ENCODE results near the gene ZFR2.

The ZFR2 gene

DNA sequence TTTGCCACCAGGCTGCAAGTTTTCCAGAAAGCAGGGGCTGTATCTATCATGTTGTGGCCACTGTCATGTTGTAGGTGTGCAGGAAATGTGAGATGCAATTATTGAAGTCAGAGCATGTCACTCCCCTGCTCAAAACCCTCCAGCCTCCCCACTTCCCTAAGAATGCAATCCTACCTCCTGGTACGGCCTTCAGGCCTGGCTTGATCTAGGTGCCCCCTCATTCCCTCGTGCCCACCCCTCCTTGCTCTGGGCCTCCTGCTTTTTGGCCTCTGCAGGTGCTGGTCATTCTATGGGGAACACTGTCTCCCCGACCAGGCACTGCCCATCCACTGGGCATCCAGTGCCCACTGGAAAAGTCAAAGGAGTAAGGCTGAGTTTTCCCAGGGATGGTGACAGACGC, 54.2 kb downstream of the ZFR2 start:
- no peak for DNase-seq (ENCODE audit: low read depth, low spot score)

DNA sequence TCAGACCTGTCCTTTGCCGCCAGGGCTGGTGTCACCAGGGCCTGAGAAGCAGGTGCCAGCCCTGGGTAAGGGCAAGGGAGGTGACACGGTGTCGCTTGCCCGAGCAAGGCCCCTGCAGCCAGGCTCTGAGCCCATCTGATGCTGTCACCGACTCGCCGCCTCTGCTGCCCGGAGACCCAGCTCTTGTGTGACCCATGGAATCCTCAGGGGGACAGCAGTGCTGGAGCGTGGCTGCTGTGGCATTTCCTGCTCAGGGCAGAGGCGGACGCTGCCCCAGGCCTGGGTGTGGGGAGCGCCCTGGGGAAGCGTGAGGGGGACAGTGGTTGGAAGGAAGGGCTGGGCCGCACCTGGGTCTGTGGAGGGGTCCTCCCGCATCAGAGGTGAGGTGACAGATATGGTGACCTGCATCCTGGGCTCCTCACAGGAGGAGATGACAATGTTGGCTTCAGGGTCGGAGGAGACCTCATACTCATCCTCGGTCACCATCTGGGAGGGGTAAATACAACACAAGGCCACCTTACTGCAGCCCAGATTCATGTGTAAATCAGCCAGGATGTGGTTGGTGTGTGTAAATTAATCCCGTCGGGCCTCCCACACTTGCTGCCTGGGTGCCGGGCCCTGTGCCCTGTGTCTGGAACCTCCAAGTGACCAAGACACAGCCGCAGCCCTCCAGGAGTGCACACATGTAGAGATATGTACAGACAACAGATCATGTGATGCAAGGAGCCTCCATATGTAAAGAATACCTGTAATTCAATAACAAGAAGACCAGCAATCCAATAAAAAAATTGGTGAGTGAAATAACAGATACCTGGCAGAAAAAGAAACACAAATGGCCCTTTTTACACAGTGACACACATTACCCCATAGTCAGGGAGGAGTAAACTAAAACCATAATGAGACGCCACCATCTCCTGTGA, 55.1 kb downstream of the ZFR2 start:
- DNase-seq (ENCODE audit: low read depth, low spot score) = no peak

DNA sequence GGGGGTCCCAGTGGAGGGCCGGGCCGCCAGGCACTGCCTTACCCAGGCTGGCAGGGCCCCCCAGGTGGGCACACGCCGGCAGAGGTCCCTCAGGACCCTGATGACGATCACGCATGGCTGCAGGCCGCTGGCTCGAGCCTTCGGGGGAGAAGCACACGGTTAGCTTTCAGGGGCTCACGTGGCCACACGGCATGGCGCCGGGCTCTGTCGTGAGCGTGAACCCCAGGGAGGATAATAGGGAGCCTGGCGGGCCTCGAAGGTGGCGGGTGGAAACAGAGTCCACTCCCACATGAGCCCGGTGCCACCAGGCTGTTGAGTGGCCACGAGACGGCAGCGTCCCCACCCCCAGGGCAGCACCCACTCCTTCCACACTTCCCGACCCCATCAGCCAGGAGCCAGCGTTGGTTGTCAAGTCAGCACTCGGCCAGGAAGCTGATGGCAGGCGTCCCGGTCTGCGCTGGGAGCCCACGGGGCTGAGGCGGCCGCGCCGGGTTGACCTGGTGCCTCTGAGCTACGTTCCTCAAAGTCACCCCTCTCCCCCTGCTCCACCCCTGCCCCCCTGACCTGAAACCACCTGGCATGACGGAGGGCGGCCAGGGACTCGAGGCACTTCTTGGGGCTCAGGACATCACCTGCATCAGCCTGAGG, 58.0 kb downstream of the ZFR2 start:
- no peak for DNase-seq (ENCODE audit: low read depth, low spot score)

DNA sequence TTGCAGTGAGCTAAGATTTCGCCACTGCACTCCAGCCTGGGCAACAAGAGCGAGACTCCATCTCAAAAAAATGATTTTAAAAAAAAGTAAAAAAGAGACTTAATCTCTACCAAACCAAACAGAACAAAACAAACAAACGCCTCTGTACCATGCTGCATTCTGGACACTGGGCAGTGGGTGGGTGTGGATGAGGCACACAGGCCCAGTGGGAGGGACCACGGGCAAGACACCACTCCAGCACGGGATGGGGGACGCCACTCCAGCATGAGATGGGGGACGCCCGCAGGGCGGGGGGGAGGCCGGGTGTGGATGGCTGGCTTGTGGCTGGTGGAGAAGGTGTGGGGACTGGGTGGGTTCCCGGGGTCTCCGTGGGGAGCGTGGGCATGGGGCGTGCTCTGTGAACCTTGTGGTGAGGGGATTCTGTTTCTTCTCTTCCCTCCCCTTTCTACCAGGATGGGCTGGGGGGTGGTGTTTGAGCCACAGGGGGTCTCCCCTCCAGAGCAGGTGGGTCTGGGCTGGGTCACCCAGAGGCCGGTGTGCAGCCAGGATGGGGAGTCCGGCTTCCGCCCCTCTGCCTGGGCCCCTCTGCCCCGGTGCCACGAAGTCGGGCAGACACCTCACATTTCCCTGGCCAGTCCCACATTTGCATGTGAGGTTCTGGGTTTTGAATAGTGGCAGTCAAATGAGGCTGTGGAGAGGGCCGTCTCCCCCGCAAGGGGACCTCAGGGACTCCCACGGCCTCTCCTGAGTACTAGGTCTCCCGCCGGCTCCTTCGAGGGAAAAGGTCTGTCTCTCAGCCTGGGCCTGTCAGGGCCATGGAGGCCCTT, 58.7 kb downstream of the ZFR2 start:
- no peak for DNase-seq (ENCODE audit: low read depth, low spot score)

DNA sequence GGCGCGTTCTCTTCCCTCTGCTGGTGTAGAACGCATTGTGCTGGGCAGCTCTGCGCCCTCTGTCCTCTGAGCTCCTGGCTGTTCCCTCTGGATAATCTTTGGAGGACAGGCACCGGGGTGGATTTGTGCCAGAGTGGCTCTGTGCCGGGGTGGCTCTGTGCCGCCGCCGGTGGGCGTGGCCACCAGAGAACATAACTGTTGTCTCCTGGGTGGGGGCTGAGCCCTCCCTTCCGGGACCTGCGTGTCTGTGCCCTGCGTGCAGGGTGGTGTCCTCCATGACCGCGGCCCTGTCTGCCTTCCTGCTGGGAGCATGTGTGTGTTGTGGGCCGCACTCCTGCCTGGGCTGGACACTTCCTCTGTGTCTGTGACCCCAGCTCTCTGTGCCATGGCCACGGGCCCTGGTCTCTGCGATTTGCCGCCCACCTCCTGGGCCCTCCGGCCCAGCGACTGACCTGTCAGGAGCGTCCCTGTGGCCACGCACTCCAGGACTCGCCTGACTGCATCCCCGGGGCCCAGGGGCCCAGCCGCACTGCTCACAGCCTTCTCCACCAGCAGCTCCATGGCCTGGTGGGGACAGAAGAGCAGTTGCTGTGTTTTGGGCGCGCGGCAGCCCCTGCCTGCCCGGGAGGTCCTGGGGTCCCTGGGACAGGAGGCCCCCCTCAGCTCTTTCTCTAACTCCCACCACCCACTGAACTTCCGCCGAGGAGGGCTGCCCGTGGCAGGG, 60.3 kb downstream of the ZFR2 start:
- no peak for DNase-seq (ENCODE audit: low read depth, low spot score)

DNA sequence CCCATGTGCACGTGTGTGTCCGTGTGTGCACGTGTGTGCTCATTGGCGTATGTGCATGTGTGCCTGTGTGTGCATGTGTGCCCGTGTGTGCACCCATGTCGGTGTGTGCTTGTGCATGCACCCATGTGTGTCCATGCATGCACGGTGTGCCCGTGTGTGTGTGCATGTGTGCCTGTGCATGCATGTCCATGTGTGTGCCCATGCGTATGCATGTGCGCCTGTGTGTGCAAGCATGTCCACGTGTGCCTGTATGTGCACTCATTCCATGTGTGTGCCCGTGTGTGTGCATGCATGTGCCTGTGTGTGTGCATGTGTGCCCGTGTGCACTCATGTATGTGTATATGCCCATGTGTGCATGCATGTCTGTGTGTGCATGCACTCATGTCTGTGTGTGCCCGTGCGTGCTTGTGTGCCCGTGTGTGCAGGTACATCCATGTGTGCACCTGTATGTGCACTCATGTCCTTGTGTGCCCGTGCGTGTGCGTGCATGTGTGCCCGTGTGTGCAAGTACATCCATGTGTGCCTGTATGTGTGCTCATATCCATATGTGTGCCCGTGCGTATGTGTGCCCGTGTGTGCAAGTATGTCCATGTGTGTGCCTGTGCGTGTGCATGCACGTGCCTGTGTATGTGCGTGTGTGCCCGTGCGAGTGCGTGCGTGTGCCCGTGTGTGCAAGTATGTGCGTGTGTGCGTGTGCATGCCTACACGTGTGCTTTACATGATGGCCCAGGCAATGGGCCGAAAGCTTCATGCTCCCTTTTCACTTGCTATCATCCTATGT, 61.1 kb downstream of the ZFR2 start:
- no peak for DNase-seq (ENCODE audit: low read depth, low spot score)

DNA sequence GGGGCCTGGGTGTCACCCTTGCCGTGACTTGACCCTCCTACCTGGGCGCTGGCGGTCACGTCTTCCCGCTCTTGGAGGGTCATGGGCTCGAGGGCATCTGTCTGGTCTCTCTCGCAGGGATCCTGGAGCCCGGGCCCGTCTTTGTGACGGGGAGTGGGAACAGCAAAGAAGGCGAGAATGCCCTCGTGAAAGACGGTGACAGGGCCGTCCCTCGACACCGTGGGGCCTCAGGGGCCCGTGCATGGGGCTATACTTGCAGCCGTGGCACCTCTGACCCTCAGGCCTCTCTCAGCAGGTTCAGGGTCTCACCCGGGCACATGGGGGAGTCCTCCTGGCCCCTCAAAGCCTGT, 61.7 kb downstream of the ZFR2 start:
- no peak for DNase-seq (ENCODE audit: low read depth, low spot score)

DNA sequence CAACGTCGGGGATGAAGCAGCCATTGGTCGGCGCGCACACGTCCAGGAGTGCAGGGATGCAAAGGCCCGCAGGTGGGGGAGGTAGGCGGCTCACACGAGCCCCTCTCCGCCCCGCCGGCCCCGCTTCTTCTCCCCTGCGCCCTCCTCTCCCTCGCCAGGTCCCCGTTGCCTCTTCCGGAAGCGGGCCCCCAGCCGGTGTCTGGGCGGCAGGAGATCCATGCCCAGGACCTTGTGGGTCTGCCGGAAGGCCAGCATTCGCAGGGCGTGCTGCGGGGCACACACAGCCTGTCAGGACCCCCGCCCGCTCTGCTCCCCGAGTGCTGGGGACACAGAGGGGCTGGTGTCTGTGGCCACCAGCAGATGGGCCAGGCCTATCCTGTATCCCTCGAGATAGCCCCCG, 63.0 kb downstream of the ZFR2 start:
- DNase-seq (ENCODE audit: low read depth, low spot score) = no peak

DNA sequence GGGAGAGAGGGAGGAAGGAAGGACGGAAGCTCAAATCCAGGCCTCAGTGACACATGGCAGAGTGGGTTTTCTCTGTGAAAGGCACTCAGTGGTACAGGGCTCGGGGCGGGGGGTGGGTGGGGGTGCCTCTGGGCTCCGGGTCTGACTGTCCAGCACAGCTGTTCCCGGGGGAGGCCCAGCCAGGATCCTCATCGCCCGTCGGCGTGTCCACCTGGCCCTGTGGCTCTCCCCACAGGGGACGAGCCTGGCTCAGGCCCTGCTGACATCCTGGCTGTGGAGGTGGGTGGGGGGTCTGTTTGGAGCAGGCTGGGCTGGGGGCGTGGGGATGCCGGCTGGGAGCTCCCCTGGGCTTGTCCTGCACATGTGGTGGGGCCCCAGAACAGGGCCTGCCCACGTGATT, 64.4 kb downstream of the ZFR2 start:
- no peak for DNase-seq (ENCODE audit: low read depth, low spot score)

DNA sequence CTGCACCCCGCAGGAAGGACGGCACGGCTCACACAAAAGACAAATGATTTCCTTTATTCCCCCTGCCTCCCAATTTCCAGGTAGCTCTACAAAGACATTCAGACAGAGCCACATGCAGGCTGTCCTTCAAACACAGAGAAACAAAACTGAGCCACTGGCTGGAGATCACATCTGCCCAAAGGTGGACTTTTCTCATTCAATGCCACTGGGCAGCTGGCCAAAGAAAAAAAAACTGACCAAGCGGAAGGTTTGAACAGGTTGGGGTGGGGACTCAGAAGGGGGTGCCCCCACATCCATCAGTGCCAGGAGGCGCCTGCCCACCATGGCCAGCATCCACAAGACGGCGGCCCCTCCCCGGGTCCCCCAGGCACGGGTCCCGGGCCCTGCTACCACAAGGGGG, 64.9 kb downstream of the ZFR2 start:
- DNase-seq (ENCODE audit: low read depth, low spot score) = no peak

DNA sequence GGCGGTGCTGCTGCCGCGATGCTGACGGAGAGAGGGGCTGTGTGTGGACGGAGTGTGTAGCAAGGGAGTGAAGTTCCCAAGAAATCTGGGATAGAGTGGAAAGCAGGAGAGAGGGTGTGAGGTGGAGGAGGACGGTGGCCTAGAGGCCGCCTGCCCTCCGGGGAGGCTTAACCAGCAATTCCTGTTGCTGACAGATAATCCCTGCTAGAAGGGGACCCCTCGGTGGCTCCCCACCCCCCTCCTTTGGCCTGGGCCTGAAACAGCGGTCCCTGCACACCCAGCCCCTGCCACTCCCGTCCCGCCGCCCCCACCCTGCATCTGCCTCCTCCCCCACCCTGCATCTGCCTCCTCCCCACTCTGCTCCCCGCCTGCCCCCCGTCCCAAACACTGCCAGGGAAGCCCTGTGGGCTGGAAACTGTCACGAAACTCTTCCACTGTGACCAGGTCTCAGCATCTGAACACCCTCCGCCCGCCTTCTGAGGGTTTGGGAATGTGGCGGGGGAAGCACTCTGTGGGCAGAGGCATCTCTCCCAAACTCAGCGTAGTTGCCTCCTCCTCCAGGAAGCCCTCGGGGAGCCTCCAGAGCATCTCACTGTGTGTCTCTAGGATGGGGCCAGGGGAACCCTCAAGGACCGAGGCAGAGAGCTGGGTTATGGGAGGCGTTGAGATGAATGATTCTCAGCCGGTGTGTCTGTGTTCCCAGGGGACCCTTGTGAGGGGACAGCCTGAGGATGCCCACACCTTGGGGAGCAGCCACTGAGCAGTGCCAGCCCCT, 65.5 kb downstream of the ZFR2 start:
- DNase-seq (ENCODE audit: low read depth, low spot score) = no peak

DNA sequence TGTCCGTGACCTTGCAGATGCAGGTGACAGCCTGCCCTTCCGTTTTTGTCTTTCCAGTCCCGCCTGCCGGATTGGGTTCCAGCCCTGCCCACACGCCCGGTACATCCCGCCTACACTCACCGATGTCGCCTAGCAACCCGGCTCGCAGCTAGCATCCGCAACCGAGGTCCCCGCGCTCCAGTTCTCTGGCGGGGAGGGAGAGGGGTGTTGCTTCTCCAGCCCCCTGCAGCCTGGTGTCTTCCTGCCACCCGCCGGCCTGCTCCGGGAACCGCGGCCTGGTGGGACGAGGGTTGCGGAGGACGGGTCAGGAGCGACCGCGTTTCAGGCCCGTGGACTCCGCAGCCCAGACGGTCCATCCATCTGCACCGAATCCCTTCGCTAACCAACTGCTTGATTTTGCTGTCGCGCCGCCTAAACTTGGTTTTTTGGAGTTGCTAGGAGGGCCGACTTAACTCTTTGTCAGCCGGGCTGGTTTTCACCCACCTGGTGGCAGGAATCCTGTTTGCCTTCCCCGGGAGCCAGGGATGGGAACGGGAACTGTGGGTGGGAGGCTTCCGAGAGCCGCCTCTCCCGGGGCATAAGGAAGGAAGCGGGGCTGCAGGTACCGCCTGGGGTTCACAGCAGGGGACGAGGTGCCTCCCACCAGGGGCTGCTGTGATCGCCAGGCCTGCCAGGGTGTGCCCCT, 67.3 kb downstream of the ZFR2 start:
- no peak for DNase-seq (ENCODE audit: low read depth, low spot score)

DNA sequence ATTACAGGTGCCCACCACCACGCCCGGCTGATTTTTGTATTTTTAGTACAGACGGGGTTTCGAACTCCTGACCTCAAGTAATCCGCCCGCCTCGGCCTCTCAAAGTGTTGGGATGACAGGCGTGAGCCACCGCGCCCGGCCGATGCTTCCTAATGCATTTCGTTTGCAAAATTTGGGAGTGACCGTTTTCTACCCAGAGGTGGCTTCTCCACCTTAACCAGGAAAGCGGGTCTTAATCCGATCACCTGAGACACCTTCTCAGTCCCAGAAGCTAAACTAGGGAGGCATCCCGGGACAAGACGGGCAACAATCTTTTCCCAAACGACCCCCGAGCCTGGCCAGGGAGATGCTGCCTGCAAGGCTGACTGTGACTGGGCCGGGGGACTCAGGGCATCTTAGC, 67.8 kb downstream of the ZFR2 start:
- DNase-seq (ENCODE audit: low read depth, low spot score) = no peak

DNA sequence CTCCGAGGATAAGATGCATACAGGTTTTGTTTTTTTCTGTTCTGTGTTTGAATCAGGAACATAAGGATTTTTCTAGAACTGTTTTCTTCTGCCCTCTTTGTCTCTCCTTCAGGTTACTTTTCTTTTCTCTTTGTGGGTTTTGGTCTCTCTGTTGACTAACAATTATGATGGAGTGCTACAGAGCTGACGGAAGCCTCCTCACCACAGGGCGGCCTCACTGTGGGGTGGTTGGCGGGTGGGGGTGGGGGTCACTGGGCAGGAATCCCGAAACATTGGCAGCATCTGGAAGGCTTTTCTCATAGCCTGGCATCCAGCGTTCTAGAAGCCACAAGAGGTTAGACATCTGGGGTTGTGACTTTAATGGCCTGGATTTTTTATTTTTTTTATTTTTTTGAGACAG, 70.7 kb downstream of the ZFR2 start:
- DNase-seq (ENCODE audit: low read depth, low spot score) = no peak

DNA sequence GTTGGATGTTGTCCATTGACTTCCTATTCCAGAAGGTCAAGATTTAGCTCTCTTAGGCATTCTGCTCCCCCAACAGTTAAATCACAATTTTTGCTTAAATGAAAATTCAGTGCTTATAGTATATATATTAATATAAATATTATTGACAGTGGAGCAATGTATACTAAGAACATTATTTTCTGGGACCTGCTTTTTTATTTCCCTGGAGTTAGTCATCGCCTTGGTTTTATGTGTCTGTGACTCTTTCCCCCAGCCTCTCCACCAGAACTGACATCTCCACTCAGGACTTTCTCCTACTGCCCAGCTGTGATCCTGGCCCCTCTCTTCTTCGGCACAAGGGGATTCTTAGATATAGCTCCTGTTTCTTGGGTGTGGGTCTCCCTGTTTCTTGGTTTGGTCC, 72.5 kb downstream of the ZFR2 start:
- no peak for DNase-seq (ENCODE audit: low read depth, low spot score)

DNA sequence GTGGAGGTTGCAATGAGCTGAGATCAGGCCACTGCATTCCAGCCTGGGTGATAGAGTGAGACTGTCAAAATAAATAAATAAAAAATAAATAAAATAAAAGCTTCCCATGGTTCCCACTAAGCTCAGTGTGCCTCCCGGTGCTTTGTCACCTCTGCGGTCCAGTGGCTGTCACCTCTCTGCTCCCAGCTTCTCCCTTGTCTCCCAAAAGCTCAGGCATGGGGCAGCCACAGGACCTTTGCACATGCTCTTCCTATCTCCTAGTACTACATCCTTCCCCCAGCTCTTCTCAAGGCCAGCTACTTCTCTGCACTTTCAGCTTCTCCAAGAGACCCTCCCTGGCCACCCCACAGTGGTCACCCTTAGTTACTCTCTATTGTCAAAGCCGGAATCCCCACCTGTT, 75.0 kb downstream of the ZFR2 start:
- no peak for DNase-seq (ENCODE audit: low read depth, low spot score)

DNA sequence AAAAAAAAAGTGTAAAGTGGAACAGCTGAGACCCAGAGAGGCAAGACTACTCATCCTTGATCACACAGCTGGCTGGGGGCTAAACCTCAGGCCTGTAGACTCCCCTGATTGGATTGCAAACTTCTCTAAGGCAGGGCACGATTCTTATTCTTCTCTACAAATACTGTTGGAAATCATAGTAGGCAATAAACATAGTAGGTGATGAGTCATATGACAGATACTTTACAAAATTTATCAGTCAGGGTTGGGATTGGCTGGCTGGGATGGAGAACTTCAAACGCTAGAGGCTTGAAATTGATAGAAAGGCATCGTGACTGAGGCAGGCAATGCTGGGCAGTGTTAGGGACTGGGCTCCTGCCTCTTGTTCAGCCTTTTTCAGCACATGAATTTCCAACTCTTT, 76.7 kb downstream of the ZFR2 start:
- DNase-seq (ENCODE audit: low read depth, low spot score) = no peak

DNA sequence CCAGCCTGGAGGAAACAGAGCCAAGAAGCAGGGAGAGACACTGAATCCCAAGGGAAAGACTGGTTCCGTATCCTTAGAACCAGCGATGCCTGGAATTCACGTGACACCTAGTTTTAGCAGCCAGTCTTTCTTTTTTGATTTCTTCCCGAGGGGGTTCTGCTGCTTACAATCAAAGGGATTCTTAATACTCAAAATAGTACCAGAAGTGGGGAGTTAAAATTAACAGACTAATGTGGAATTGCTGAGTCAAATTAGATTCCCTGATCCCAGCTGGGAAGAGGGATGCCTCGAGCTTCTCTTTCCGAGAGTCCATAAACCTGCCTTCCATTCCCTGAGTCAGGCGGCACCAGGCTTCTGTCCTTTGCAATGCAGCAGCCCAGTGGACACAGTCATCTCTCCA, 77.9 kb downstream of the ZFR2 start:
- no peak for DNase-seq (ENCODE audit: low read depth, low spot score)

DNA sequence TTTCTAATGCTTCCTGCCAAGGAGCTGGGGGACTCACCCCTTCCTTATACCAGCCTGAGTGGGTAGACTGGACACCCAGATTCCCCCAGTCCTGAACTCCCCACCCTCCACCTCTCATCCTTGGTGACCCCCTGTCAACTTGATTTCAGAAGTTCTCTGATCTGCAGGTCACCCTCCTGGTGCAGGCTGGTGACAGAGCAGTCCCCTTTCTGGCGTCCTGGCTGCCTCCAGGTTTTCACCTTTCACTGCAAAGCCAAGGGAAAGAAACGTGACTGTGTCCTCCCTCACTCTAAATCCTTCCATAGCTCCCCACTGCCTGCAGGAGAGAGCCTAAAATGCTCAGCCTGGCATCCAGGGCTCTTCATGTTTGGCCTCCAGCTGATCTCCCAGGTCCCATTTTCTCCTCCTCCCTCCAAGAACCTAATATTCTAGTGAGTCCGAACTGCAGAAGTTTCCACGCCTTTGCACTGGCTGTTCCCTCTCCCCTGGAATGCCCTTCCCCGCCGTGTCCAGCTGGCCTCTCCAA, 78.6 kb downstream of the ZFR2 start:
- DNase-seq (ENCODE audit: low read depth, low spot score) = no peak
